Umbilical cord (tissue), 2 donors: ENCODE data around the gene BRF1. TPM values are rescaled to one million over a fixed set of nuclear protein-coding genes. Genes with fewer than 3 reads are reported as not detected.

Source experiments
- DNase-seq: peaks from one replicate; pipeline ENCODE4 v3.0.0-alpha.2; 2015; ENCODE audit warnings: low spot score
- total RNA-seq: library from RNA; depleted of rRNA; stranded (reverse); fragments of >200 nt; gene quantifications from one replicate; pipeline ENCODE4 v1.2.3, GENCODE V29; 2014; ENCODE audit warnings: low replicate concordance; ENCODE audit not compliant: insufficient read depth

BRF1 gene
- total RNA-seq, 1 donor from 2014 or later = 41.9 TPM

DNA sequence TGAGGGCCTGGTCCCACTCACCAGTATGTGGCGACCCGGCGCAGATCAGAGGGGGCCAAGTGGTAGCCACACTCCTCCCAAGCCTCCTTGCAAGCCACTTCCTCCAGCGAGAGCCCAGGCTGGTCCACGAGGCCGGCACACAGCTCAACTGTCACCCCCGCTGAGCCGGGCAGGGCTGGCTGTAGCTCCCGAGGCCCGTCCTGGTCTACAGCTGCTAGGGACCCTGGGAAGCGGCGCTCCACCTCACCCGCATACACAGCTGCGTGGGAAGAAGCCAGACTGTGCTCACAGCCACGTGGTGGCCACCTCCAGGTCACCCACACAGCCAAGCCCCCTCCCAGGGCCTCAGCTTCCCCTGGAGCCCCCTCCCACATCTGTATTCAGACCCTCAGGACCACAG lies 124.3 kb downstream of the BRF1 start:
- DNase-seq = no peak

DNA sequence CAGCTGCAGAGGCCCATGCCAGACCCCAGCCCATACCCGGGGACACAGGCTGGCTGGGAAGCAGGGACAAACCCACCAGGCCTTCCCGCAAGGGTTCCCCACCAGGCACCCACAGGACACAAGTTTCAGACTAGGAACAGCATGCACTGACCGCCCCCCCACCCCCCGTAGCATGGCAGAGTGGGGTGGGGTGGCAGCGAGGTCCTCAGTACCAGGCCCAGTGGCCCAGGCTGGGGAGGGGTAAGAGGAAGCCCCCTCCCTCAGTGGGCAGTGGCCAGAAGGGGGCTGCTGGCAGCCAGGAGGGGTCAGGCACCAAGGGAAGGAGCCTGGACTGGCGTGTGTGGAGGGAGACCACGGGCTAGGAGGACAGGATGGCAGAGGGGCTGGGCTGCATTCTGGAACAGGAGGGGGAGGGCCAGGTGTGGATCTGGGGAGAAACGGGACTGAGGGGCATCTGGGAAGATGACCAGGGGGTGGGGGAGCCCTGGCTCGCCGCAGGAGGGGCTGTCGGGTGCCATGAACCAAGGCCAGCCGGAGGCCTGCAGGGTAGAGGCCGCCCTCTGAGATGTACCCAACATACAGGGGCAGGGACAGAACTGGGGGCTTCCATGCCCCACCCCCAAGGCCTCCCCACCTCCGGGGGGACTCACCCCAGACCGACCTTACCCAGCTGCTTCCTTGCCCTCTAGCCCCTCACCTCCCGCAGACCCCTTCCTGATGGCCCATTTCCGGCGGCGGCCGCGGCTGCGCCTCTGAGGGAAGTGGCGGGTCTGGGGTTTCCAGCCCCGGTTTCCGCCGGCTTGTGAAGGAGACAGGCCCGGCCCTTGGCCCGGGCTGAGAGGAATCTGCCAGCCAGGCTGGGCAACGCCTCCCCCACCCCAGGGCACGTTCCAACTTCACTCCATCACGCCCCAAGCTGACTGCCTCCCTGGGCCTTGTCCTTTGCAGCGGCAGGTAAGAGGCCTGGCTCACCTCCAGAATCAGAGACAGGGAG lies 126.6 kb downstream of the BRF1 start:
- no peak for DNase-seq

DNA sequence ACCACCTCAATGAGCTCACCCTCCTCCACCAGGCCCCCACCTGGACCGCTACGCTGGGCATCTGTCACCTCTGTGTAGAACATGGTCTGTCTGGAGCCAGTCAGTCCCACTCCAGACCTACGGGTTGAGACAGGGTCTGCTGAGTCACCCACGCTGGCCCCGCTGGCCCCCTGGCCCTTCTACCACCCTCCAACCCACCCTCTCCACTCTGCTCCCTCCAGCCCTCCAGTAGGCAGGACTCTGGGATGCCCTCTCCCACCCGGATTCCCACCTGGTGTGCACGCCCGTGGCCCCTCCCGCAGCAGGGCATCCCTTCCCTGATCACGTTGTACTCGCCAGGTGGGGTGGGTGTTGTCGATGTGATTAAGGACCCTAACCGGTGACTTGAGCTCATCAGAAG lies 127.7 kb downstream of the BRF1 start:
- DNase-seq = no peak

DNA sequence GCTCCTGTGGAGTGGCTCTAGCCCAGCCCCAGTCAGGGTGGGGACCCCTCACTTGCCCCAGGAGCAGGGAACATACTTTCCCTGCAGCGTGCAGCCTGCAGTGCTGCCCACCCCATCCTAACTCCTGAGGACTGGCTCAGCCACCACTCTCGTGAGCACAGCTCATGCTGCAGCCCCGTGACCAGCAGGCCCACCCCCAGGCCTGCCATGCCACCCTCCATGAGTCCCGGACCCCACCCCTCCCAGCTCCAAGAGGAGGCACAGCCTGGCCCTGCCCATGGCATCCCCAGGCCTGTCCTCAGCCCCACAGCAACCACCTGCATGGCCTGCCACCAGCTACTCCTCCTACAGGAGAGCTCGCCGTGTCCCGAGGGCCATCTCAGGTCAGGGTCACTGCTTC lies 128.3 kb downstream of the BRF1 start:
- no peak for DNase-seq

DNA sequence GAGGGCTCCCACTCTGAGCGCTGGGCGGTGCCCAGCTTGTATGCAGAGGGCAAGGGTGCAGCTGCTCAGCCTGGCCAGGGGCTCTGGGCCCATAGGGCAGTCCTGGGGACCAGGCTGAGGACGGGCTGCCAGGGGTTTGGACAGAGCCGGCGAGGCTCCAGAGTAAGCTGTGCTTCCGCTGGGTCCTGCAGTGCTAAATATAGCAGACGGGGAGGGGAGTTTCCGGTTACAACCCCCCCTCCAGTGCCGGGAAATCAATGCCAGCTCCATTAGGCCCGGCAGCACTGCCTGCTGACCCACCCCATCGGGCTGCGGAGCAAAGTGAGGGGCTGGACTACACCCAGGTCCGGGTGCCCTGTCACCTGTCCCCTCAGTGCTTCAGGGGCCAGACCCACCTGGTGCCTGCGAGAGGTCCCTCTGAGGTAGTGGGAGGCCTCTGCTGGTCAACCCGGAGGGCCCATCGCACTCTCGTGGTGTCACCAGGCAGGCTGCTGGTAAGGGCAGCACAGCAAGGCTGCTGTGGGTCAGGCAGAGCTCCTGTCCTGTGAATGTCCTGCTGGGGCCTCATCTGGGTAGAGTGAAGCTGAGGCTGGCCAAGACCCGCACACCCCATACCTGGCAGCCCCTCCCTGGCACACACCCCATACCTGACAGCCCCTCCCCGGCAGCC lies 129.7 kb downstream of the BRF1 start:
- DNase-seq = no peak

DNA sequence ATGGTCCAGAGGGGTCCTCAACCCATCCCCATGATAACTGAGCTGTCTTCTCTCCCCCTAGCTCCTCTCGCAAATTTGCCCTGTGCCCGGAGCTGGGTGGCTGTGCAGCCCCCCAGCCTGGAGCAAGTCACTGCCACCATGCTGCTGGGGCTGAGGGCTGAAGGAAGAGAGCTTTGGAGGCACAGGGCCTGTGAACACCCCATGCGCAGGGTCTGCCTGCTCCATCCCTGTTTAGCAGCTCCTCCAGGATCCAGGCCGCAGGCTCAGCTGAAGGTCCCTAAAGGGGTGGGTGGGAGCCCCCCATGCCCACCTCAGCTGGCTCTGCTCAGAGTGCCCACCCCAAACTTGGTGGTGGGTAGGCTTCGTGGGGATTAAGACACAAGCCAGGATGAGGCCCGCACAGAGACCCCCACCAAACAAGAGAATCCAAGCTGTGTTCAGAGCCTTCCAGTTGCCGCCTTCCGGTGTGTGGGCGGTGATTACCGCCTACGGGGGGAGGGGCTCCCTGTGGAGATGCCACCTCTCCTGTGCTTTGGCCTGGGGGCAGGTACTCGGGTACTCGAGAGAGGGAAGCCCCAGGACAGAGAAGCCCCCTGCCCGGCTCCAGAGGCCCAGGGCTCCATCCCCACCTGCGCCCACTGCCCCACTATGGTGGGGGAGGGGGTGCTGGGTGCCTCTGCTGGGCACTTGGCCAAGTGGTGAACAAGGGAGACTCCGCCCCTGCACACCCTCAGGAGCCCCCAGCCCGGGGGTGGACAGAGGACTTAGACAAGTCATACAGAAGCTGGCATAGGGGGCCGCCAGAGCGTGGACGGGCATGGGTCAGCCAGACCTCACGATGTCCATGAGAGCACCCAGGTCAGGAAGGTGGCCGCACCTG lies 130.8 kb downstream of the BRF1 start:
- no peak for DNase-seq

DNA sequence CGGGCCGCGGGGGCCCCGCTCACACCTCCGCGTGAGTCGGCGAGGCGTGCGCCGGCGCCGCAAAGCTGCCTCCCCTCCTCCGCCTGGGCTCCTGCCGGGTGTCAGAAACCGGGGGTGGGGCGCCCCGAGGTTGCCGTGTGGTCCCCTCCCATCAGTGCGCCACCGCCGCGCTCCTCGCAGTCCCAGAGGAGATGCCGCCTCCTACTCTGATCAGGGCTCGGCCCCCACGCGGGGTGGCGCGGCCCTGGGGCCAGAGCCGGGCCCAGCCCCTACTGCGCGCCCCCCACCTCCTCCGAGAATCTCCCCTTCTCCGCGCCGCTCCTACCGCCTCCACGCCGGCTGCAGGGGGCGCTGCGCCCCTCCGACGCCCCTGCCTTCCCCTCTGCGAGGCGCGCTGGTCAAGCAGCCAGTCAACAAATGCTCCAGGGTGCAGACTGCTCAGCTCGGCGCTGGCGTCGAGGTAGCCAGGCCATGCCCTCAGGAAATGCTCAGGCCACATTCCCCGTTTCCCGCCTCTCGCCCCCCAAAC lies 131.8 kb downstream of the BRF1 start:
- no peak for DNase-seq

DNA sequence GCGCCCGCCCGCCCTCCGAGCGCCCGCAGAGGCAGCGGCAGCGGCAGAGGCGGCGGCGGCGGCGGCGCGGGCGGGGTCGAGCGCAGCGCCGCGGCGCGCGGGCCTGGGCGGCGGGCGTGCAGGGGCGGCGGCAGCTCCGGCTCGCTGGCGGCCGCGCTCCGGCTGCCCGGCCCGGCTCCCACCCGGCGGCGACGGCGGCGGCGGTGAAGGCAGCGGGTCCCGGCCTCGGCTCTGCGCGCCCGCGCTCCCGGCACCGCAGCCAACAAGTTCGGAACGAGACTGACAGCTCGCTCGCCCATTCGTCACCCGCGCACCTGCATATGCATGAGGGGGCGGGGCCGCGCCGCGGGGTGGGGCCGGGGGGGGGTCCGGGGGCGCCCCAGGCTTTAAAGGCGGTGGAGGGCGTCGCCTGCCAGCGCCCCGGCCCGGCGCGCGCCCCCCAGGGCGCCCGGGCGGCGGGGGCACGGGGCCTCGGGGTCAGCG lies 132.3 kb downstream of the BRF1 start, which contains the start of gene JAG2:
Gene JAG2 (minus strand): TSS at position 281 of the 483 bp plus-strand sequence. CDS start 356 bp downstream, outside the sequence.
- no peak for DNase-seq

- DNase-seq = no peak
Observed at GRCh38 chr14:105168093-105168420, 132.7 kb downstream of the BRF1 start.

DNA sequence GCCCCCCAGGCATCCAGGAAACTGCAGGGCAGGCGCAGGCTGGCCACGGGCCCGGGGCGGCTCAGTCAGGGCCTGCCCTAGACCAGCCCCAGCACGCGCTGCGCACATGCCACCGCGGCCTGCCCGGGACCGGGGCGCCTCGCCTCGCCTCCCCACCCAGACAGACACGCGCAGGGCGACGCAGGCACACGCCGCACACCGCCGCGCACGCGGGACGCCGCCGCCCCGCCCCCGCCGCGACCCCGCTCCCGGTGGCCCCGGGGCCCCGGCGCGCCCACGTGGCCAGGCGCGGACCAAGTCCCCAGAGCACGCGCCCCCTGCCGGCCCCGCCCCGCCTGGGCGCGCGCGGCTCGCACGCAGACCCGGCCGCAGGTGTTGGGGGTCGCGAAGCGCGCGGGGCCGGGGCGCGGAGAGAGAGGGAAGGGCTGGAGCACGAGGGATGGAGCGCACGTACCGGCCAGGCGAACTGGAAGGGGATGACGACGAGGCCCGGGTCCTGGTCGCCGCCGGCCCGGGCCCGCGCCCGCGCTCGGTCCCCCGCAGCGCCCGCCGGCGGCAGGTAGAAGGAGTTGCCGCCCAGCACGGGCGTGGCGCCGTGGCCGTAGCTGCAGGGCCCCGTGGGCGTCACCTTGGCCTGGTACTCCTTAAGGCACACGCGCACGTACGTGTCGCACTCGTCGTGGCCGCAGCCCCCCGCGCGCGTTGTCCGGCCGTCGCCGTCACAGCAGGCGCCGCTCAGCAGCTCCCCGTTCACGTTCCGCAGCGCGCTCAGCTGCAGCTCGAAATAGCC lies 133.3 kb downstream of the BRF1 start:
- DNase-seq = no peak

DNA sequence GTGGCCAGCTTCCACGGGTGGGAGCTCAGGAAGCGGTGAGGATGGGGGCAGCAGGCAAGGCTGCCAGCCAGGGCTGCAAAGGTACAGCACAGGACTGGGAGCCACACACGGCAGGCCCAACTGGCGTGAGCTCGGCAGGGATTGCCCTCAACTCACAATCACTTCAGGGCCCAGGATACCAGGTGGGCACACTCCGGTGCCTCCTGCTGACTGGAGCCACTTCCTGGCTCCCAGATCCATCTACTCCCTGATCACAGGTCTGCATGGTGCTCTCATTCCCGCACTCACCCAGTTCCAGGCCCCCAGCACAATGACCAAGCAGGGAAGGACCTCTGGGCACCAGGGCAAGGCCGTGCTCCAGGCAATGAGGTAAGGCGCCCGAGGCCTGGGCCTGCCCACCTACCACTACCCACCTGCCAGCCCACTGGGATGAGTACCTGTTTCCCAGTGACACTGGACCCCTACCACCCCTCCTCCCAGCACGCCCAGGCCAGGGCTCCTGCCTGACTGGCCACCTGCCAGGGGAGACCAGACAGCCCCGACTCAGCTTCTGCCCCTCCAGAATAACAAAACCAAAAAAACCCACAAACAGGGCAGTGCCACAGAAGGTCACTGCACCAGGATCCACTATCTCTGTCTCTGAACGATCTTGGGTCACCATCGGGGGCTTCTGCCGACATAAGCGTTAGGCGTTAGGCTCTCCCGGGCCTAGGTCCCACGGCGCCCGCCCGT lies 134.1 kb downstream of the BRF1 start:
- DNase-seq = no peak

DNA sequence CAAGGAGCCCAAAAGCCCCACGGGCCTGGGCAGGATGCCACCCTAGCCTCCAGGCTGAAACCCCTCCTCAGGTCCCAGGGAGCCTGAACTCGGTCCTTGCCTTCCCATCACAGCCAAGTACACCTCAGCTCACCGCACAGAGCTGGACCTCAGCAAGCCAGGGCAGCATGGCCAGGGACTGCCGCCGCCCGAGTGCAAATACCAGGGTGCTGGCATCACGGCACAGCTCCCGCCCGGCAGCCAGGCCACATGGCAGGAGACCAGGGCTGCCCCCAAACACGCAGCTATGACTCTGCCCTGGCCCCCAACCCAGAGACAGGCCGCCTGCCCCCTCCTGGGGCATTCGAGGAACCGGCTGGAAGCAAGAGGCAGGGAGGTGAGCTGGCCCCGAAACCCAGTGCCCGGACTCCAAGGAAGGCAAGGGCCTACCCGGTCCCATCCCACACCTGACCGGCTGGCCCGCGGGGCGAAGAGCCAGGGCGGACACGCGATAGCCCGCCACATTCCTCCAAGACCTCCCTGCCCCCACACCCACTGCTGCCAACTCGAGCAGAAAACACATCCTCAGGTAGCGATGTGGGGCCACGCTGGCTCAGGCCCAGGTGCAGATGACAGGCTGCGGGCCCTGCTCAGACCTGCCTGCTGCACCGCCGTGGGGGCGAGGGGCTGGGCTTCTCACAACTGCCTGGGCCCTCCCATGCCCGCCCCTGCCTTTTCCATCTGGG lies 134.9 kb downstream of the BRF1 start:
- DNase-seq = peak; percentile 30

DNA sequence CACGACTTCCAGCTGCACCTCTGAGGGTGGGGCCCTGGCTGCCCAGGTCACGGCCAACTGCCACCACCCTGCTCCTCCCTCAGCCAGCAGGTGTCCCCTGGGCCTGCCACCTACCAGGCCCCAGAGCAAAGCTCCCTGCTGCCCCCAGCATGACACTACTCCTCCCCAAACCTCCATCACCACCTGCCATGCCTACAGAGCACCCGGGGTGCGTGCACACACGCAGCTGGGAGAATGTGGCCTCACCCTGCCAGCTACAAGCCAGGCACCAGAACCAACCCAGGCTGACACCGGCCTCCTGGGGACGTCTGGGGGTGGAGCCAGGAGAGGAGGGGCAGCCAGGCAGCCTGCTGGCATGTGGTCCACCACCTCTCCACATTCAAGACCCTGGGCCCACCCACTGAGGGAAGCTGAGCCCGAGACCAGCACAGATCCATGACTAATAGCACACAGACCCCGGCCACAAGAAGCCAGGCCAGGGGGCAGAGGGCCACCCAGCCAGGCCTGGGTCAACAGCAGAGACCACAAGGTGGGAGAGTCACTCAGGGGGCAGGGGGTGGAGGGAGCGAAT lies 135.6 kb downstream of the BRF1 start:
- no peak for DNase-seq

- no peak for DNase-seq
Observed at GRCh38 chr14:105163040-105163742, 137.6 kb downstream of the BRF1 start.

DNA sequence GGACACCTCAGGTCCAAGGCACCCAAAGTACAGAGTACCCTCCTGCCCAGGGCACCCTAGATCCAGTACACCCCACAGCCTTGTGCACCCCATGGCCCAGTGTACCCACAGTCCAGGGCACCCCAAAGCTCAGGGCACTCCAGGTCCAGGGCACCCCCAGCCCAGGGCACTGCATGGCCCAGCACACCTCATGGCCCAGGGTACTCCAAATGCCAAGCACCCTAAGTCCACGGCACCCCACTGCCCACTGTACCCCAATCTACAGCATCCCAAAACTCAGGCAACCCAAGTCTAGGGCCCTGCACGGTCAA lies 138.2 kb downstream of the BRF1 start:
- no peak for DNase-seq

GRCh38 chr14:105161964-105162668 lies 138.7 kb downstream of the BRF1 start:
- DNase-seq = no peak

DNA sequence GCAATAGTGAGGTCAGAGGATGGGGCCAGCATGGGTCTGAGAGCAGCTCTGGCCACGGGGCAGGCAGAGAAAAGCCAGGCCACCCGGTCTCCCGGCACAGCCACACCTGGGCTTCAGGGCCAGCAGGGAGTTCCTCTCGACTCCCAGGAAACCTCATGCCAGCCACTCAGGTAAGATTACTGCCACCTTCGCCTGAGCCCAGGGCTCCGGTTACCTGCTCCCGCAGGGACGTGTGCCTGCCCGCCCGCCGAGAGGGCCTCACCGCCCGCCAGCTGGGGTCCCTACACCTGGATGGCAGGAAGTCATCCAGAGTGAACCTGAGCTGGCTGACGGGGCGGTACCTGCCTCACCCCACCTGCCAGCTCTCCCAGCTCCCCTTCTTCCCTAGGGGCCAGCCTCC lies 139.5 kb downstream of the BRF1 start:
- no peak for DNase-seq

DNA sequence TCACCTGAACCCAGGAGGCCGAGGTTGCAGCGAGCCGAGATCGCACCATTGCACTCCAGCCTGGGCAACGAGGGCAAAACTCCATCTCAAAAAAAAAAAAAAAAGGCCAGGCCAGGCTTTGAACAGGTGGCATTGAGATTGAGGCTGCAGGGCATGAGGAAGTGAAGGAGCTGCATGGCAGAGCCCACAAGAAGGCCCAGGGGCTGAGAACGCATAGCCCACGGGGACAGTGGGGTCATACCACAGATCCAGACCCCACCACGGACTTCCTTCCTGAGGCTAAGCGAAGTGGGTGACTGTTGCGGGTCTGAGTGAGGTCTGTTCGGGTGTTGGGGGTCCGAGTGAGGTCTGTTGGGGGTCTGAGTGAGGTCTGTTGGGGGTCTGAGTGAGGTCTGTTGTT lies 140.0 kb downstream of the BRF1 start:
- DNase-seq = no peak
